ENCODE data around the gene CUL4B.

- TF ChIP-seq POLR2AphosphoS5 (IDR thresholded peaks at IDR 0.05) (no peak), CTCF (IDR thresholded peaks at IDR 0.05 in 8 of 11, conservative IDR thresholded peaks at IDR 0.05 in 3 of 11) (no peak), POLR2A (IDR thresholded peaks at IDR 0.05) (no peak)
Observed at GRCh38 chrX:120476714-120477113, 84.0 kb downstream of the CUL4B start.
